Stimulated activated effector memory CD8-positive, alpha-beta T cell treated with anti-CD3 and anti-CD28 coated beads, Interleukin-12 subunit alpha, Interleukin-12 subunit beta, amount 100 ng/mL, for 72 hours (primary cell): ENCODE results near the gene ABCC6.
A peak's percentile ranks its signal among the peaks of the same experiment; 100 is the strongest.
"Not testable (repeated sequence)": the region's sequence is repeated elsewhere in the genome, so short reads cannot be mapped to it uniquely, and the experiment has no call there.

ENCODE experiments used
- ATAC-seq: fragments of 150-1000 bp; cut with Tn5 transposase; 2 replicates; pipeline ENCODE4 v1.10.0; 2021
- DNase-seq, 2 donors: peaks; one replicate each; pipeline ENCODE4 v3.0.0; 2021 to 2022; ENCODE audit warnings: low spot score in 2 of 2
- H3K27ac Mint-ChIP-seq: one replicate; pipeline ENCODE4 v1.8.0; 2022; ENCODE audit warnings: mild to moderate bottlenecking, mixed read lengths
- H3K36me3 Mint-ChIP-seq: one replicate; pipeline ENCODE4 v1.8.0; 2022; ENCODE audit warnings: mild to moderate bottlenecking, mixed read lengths
- H3K4me1 Mint-ChIP-seq: one replicate; pipeline ENCODE4 v1.8.0; 2022; ENCODE audit warnings: mixed read lengths
- H3K4me3 Mint-ChIP-seq: one replicate; pipeline ENCODE4 v1.8.0; 2022; ENCODE audit warnings: mild to moderate bottlenecking, mixed read lengths
- H3K9me3 Mint-ChIP-seq: one replicate; pipeline ENCODE4 v1.8.0; 2022; ENCODE audit warnings: mixed read lengths

Gene ABCC6

GRCh38 chr16:16207097-16207786 is 16.1 kb downstream of the ABCC6 start:
- H3K36me3 Mint-ChIP-seq, H3K27ac Mint-ChIP-seq, DNase-seq, ATAC-seq, H3K9me3 Mint-ChIP-seq, H3K4me1 Mint-ChIP-seq, H3K4me3 Mint-ChIP-seq: not testable (repeated sequence)

DNA sequence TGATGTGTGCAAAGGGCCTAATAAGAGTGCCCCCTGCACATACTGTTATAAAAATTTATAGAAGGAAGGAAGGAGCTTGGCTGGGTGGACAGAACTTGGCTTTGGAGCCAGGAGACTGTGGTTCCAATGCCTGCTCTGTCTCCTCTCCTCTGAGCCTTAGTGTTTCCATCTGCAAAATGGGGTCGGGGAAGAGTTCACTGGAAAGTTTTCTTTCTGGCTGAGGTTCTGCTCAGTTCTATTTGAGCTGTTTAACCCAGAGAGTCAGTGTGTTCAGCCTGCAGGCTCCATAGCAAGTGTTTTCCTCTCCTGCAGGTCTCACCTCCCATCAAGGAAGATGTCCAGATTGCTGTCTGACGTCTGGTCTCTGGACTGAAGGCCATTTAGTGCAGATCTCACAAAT is 17.4 kb downstream of the ABCC6 start:
- H3K4me3 Mint-ChIP-seq, DNase-seq, ATAC-seq, H3K27ac Mint-ChIP-seq, H3K4me1 Mint-ChIP-seq, H3K9me3 Mint-ChIP-seq, H3K36me3 Mint-ChIP-seq: not testable (repeated sequence)

DNA sequence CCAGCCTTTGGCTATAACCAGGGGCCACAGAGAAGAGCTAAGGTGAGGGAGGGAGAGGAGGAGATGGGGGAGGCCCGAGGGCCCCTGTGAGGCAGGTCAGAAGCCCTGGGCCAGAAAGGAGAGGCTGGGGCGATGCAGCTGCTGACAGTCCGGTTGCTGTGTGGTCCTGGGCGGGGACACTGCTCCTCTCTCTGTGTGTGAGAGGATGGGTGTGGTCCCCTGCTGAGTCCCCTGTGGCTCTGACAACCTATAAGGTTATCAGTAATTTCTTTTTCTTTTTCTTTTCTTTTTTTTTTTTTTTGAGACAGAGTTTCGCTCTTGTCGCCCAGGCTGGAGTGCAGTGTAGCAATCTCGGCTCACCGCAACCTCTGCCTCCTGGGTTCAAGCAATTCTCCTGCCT is 18.7 kb downstream of the ABCC6 start:
- not testable (repeated sequence) for ATAC-seq, DNase-seq, H3K9me3 Mint-ChIP-seq, H3K36me3 Mint-ChIP-seq, H3K4me1 Mint-ChIP-seq, H3K4me3 Mint-ChIP-seq
- H3K27ac Mint-ChIP-seq: peak overlapping the region; percentile 10

GRCh38 chr16:16203494-16203893 is 19.8 kb downstream of the ABCC6 start:
- H3K27ac Mint-ChIP-seq, H3K4me1 Mint-ChIP-seq, ATAC-seq, H3K9me3 Mint-ChIP-seq, H3K4me3 Mint-ChIP-seq, H3K36me3 Mint-ChIP-seq, DNase-seq: not testable (repeated sequence)

- H3K9me3 Mint-ChIP-seq, H3K36me3 Mint-ChIP-seq, H3K4me1 Mint-ChIP-seq, H3K27ac Mint-ChIP-seq, H3K4me3 Mint-ChIP-seq: not testable (repeated sequence)
- ATAC-seq (peak; percentile 74), DNase-seq (peak in 1 of 2 donors; percentile 63)
These were observed 20.7 kb downstream of the ABCC6 start for GRCh38 chr16:16202400-16203143.

GRCh38 chr16:16201880-16202279 is 21.4 kb downstream of the ABCC6 start:
- ATAC-seq, H3K4me3 Mint-ChIP-seq, H3K36me3 Mint-ChIP-seq, H3K4me1 Mint-ChIP-seq, DNase-seq, H3K27ac Mint-ChIP-seq, H3K9me3 Mint-ChIP-seq: not testable (repeated sequence)

GRCh38 chr16:16200391-16200790 is 22.9 kb downstream of the ABCC6 start:
- not testable (repeated sequence) for H3K27ac Mint-ChIP-seq, ATAC-seq, H3K36me3 Mint-ChIP-seq, H3K4me3 Mint-ChIP-seq, H3K4me1 Mint-ChIP-seq, H3K9me3 Mint-ChIP-seq, DNase-seq

DNA sequence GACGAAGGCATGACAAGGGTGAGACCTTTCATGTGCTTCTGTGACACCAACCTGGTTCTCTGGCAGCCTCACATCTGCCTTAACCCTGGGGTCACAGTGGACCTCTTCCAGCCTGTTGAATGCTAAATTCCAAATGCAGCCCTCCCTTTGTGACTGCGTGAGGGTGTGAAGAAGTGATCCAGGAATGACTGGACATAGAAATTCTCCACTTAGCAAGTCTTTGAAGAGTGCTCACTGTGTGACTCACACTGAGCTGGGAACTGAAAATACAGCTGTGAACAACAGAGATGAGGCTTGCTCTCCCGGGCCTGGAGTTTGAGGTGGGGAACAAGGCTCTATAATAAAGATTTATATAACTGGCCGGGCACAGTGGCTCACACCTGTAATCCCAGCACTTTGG is 23.9 kb downstream of the ABCC6 start:
- peak; percentile 62 for ATAC-seq

DNA sequence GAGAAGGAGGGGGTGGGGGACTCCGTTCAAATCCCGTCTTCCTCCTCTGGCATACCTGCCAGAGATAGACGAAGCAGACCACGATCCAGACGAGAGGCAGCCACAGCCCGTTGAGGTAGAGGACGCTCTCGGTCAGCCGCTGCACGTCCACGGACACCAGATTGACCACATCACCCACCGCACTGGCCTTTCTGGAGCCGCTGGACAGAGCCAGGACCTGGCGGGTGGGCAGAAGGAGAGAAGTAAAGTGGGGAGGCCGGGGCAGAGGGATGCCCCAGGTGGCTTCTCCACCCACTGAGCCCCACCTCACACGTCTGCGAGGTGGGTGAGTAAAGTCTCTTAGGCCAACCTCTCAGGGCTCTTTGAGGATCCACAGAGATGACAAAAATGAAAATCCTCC is 25.3 kb downstream of the ABCC6 start:
- no peak overlapping the region for H3K27ac Mint-ChIP-seq
- DNase-seq (no peak), ATAC-seq (no peak)

More for the DNA sequence above, 23.9 kb downstream of the ABCC6 start:
- not testable (repeated sequence) for DNase-seq, H3K27ac Mint-ChIP-seq, H3K9me3 Mint-ChIP-seq, H3K4me1 Mint-ChIP-seq, H3K36me3 Mint-ChIP-seq, H3K4me3 Mint-ChIP-seq

DNA sequence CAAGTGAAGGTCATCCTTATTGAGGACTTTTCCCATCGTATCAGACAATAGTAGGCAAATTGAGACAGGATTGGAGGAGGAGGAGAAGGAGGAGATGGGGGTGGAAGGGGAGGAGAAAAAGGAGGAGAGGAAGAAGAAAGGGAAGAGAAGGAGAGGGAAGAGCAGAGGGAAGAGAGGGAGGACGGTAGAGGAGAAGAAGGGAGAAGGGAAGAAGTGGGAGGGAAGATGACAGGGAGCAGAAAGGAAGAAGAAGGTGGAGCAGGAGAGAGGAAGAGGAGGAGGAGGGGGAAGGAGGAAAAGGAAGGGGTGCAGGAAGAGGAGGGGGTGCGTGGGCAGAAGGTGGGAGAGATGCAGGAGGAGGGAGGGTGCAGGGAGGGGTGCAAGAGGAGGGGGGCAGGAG is 26.0 kb downstream of the ABCC6 start:
- H3K4me1 Mint-ChIP-seq: no peaks in the 10 kb centered on the region
- DNase-seq (no peak), ATAC-seq (no peak)
- no peaks in the 10 kb centered on the region for H3K9me3 Mint-ChIP-seq
- H3K27ac Mint-ChIP-seq: no peak overlapping the region
- H3K36me3 Mint-ChIP-seq: no peaks in the 10 kb centered on the region
- no peak overlapping the region for H3K4me3 Mint-ChIP-seq

More for the DNA sequence above, 25.3 kb downstream of the ABCC6 start:
- Mint-ChIP-seq H3K4me3 (no peak overlapping the region), H3K4me1 (no peaks in the 10 kb centered on the region), H3K36me3 (no peaks in the 10 kb centered on the region), H3K9me3 (no peaks in the 10 kb centered on the region)

DNA sequence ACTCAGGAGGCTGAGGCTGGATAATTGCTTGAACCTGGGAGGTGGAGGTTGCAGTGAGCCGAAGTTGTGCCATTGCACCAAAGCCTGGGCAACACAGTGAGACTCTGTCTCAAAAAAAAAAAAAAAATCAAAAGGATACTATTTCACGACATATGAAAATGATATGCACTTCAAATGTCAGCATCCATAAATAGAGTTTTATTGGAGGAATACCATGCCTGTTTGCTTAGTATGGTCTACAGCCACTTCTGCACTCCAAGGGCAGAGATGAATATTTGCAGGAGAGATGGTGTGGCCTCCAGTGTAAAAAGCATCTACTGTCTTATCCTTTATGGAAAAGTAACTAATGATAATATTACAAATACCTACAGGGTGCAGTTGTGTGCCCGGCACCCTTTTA is 27.2 kb downstream of the ABCC6 start:
- no peak for ATAC-seq
- Mint-ChIP-seq H3K36me3 (no peaks in the 10 kb centered on the region), H3K27ac (no peak overlapping the region), H3K9me3 (no peaks in the 10 kb centered on the region), H3K4me3 (no peak overlapping the region), H3K4me1 (no peaks in the 10 kb centered on the region)
- DNase-seq: no peak

- H3K4me1 Mint-ChIP-seq: no peaks in the 10 kb centered on the region
- no peak for ATAC-seq
- no peak for DNase-seq
- no peak overlapping the region for H3K27ac Mint-ChIP-seq
- no peaks in the 10 kb centered on the region for H3K9me3 Mint-ChIP-seq
- H3K4me3 Mint-ChIP-seq: no peak overlapping the region
- no peaks in the 10 kb centered on the region for H3K36me3 Mint-ChIP-seq
These were observed 31.7 kb downstream of the ABCC6 start for GRCh38 chr16:16191493-16192167.

- H3K27ac Mint-ChIP-seq, H3K4me1 Mint-ChIP-seq, H3K9me3 Mint-ChIP-seq, DNase-seq, H3K4me3 Mint-ChIP-seq, ATAC-seq, H3K36me3 Mint-ChIP-seq: not testable (repeated sequence)
These were observed 32.3 kb downstream of the ABCC6 start for GRCh38 chr16:16190966-16191365.

- no peak overlapping the region for H3K4me3 Mint-ChIP-seq
- ATAC-seq: no peak
- no peak for DNase-seq
- H3K36me3 Mint-ChIP-seq: no peaks in the 10 kb centered on the region
- H3K4me1 Mint-ChIP-seq: no peaks in the 10 kb centered on the region
- no peak overlapping the region for H3K27ac Mint-ChIP-seq
- H3K9me3 Mint-ChIP-seq: no peaks in the 10 kb centered on the region
These were observed 32.7 kb downstream of the ABCC6 start for GRCh38 chr16:16190546-16190945.

GRCh38 chr16:16189842-16190241 is 33.5 kb downstream of the ABCC6 start:
- Mint-ChIP-seq H3K4me1 (no peaks in the 10 kb centered on the region), H3K4me3 (no peak overlapping the region), H3K9me3 (no peaks in the 10 kb centered on the region), H3K36me3 (no peaks in the 10 kb centered on the region), H3K27ac (no peak overlapping the region)
- DNase-seq (no peak), ATAC-seq (no peak)

DNA sequence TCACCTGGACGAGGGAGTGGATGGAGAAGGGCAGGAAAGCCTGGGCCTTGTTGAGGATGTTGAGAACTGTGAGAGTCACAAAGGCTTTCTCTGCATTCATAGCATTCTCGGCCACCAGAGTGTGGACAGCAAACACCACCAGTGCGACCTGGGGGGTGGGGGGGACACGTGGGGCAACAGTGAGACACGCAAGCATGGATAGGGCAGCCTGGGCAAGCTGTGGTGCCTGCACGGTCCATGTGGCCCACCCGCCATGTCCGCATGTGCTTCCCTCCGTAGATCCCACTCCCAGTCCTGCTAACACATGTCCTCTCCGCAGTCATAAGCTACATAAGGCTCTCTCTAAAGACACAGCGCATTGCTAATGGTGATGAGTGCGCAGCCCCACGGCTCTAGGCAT is 34.5 kb downstream of the ABCC6 start:
- ATAC-seq (no peak), DNase-seq (no peak)
- Mint-ChIP-seq H3K9me3 (no peaks in the 10 kb centered on the region), H3K36me3 (no peaks in the 10 kb centered on the region), H3K4me3 (no peak overlapping the region), H3K27ac (no peak overlapping the region), H3K4me1 (no peaks in the 10 kb centered on the region)
